NCI-H2196 (cell line): Measurements from ENCODE around the gene SERPINC1.
"Not testable (repeated sequence)": the region's sequence is repeated elsewhere in the genome, so short reads cannot be mapped to it uniquely, and the experiment has no call there.

Experiments used
- DNase-seq: peaks from one replicate; lab custom pipeline; 2025; ENCODE audit not compliant: unreplicated experiment; lab: John Stamatoyannopoulos, UW

The SERPINC1 gene

GRCh38 chr1:173893611-173894010, 23.5 kb downstream of the SERPINC1 start:
- no peak for DNase-seq

DNA sequence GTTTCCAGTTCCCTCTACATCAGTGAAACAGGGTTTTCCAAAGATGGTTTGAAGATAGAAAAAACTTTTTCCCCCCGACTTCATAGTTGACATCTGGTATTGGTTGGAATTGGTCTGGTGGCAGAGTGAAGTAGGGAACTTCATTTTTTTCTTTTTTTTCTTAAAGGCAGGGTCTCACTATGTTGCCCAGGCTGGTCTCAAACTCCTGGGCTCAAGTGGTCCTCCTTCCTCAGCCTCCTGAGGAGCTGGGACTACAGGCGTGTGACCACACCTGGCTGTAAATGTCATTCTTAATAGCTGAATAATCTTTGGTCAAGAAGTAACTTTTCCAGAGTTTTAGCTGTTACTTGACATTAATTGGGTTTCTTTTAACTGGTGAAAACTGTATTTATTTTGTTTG, 27.2 kb downstream of the SERPINC1 start:
- DNase-seq = no peak

GRCh38 chr1:173888749-173889148, 28.4 kb downstream of the SERPINC1 start:
- no peak for DNase-seq

DNA sequence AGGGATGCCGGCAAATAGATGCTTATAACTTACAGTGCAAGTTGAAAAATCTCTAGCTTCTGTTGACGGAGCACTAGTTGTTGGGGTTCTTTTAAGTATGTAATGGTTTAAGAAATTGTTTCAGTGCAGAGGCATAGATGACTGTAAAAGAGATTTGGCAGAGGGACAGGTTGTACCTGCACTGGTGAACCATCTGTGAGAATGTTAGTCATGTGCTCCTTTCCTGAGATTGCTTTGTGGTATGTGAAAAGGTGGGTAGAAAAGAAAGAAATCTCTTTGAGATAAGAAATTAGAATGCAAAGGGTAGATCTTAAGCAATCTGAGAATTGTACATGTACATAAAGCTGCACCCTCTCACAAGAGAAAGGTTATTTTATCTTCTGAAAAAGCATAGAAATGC, 29.5 kb downstream of the SERPINC1 start:
- DNase-seq = no peak

GRCh38 chr1:173886746-173887611, 30.1 kb downstream of the SERPINC1 start:
- DNase-seq = no peak

- DNase-seq = no peak
These were observed 32.4 kb downstream of the SERPINC1 start for GRCh38 chr1:173884701-173885100.

- not testable (repeated sequence) for DNase-seq
These were observed 36.0 kb downstream of the SERPINC1 start for GRCh38 chr1:173881117-173881516.

- no peak for DNase-seq
These were observed 38.9 kb downstream of the SERPINC1 start for GRCh38 chr1:173878251-173878650.

GRCh38 chr1:173876732-173877131, 40.4 kb downstream of the SERPINC1 start:
- DNase-seq = no peak

DNA sequence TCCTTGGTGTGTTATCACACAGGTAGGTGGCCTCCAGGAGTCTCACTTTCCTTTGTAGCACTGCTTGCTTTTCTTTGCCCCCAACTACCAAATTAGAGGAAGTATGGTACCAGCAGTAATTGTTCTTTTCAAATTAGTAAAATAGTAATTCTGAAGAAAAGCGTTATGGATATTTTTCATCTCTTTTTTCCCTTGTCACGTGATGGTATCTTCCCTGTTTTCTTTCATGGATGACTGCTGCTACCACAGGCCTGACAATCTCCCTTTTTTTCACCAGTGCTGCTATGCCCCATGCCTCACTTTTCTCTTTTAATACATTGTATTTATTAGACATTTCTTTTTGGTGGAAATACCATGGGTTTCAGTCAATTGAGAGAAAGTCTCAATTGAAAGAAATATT, 45.6 kb downstream of the SERPINC1 start:
- no peak for DNase-seq

- no peak for DNase-seq
These were observed 46.0 kb downstream of the SERPINC1 start for GRCh38 chr1:173871091-173871490.

DNA sequence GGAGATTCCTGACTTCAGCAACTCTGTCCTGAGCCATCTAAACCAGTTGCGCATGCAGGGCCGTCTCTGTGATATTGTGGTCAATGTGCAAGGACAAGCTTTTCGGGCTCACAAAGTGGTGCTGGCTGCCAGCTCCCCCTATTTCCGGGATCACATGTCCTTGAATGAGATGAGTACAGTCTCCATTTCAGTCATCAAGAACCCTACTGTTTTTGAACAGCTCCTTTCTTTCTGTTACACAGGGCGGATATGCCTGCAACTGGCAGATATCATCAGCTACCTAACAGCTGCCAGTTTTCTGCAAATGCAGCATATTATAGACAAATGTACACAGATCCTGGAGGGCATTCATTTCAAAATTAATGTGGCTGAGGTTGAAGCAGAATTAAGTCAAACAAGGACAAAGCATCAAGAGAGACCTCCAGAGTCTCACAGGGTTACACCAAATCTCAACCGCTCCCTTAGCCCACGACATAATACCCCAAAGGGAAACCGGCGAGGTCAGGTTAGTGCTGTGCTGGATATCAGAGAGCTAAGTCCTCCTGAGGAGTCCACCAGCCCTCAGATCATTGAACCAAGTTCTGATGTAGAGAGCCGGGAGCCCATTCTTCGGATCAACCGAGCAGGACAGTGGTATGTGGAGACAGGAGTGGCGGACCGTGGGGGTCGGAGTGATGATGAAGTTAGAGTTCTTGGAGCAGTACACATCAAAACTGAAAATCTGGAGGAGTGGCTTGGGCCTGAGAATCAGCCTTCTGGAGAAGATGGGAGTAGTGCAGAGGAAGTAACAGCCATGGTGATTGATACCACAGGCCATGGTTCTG, 46.7 kb downstream of the SERPINC1 start:
- DNase-seq = peak; percentile 57

GRCh38 chr1:173869021-173869359, 48.1 kb downstream of the SERPINC1 start:
- no peak for DNase-seq

DNA sequence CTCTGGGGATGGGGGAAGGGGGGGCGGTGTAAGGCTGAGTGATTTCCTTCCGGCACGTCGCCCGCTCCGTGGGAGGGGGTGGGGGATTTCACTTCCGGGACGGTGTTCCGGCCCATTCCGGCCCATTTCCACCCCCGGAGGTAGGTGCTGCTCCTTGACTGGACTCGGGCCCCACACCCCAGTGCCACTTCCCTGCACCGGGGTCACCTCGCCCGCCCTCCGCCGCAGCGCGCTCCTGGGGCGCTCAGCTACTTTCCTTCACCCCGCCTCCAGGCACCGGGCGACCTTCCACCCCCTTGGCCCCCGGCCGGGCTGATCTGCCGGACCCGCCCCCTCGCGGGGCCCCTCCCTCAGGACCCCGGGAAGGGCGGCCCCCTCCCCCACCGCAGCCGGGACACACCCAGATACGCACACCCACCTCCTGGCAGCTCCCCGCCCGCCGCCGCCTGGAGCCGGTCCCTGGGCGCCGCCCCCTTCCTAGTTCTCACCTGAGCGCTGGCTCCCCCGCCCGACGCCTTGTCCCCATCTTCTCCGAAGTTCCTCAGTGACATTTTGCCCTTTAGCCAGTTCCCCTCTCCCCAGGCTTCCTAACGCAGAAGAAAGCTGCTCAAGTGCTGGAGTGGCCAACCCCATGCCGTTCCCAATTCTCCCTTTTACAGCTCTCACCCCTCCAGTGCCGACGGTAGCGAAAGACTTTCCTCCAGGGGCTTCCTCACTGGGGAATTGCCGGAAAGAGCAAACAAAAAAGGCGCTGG, 48.7 kb downstream of the SERPINC1 start, which contains the start of gene ZBTB37:
Gene ZBTB37 (plus strand): TSS at position 115 of the 755 bp plus-strand sequence. CDS start 1,846 bp downstream, outside the sequence.
- DNase-seq = peak; percentile 92

DNA sequence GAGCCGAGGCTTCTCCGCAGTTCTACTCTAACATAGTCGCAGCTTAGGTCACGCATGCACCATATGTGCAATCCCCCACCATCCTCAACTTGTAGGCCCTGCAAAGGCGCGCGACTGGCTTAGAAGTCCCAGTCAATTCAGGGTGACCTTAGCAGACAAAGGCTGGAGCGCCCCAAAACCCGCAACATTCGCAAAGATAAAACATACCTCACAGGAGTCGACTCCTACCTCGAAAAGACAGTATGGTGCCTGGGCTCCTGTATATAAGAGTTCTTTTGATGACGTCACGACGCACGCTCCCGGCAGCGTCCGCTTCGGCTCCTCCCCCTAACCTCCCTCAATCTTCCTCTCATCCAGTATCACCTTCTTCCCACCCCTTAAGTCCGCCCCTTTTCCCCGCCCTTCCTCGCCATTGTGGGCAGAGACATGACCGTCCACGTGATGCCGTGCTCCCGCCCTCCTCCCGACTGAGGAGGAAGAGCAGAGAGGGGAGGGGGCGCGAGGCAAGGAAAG, 49.3 kb downstream of the SERPINC1 start, which contains the start of gene GAS5:
Gene GAS5 (minus strand): TSS at position 237 of the 513 bp plus-strand sequence.
- DNase-seq = peak; percentile 98

- DNase-seq = no peak
These were observed 49.9 kb downstream of the SERPINC1 start for GRCh38 chr1:173867141-173867752.

- no peak for DNase-seq
These were observed 50.6 kb downstream of the SERPINC1 start for GRCh38 chr1:173866413-173867115.

DNA sequence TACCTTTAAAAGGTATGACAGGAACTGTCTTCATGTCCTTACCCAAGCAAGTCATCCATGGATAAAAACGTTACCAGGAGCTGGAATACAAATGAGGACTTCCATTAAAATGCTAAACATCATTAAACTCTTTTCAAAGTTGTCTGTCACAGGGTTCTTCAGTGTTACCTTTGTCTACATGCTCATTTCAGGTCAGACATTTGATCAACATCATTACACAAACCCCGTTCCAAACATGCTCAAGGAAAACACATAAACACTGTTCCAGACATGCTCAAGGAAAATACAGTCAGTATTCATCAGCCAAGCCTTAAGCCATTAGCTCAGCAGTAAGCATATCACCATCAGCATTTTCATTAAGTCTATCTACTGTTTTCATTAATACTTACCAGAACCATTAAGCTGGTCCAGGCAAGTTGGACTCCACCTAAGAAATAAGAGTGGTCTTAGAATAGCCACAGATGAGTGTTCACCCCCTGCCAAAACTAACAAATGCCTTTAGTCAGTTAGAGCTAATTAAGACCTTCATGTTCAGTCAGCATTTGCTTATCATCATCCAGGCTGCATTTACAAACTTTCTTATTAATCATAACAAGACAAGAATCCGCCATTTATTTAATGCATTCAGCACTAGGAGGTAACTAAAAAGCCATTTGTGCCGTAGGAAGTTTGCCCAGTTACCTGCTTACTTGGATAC, 51.5 kb downstream of the SERPINC1 start:
- DNase-seq = no peak

DNA sequence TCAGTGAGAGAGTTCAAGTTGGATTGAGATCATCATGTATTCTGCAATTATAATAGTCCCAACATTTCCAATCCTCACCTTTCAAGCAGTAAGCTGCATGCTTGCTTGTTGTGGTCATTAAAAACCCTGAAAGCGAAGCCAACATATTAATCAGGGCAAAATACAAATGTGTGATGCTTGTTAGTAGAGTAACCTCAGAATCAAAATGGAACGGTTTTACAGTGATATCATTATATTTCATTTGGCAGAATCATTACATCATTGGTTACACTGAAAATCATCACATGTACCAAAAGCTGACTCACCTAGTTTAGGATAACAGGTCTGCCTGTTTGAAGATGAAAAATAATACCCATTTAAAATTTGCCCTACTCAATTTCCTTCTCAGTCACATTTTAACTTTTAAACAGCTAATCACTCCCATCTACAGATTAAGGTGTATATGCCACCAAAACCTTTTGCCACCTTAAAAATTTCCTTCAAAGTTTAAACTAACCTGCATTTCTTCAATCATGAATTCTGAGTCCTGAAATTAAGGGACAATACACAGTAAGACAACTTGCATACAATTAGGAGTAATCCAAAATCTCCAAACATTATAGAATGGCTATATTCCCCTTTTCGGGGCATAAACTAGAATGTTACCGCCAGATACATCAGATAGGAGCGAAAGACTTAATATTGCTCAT, 52.8 kb downstream of the SERPINC1 start:
- no peak for DNase-seq
